ENCODE results near the gene TAF9B.
A peak's percentile ranks its signal among the peaks of the same experiment; 100 is the strongest.

Gene TAF9B

DNA sequence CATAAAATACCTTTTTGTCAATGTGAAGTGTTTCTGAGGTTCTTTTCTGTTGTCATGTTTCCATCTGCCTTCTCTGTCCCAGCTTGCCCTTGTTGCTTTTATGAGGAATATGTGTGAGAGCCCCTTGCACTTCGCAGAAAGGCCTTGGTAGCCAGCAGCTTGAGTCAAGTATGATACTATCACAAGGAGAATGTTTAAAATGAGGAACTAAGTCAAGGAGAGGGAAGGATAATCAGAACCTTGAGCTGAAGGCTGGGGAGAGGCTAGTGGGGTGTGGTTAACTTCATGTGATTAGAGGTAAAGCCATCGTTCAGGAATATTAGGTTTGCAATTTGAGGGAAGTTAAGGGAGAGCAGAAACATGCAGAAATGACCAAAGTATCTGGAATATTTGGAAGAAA lies 22.7 kb downstream of the TAF9B start:
- intact Hi-C loops (cut with DNase I; ENCODE audit: low total_unique reads): no loop called here
- no peak overlapping the region for H3K27ac ChIP-seq
- H3K4me1 ChIP-seq: peaks cover 0 to 6% (median 0%) of the 10 kb centered on the region in 4 donors
- peaks cover 30 to 74% (median 43%) of the 10 kb centered on the region in 3 donors for H3K36me3 ChIP-seq
- TF ChIP-seq, protein P1, sequence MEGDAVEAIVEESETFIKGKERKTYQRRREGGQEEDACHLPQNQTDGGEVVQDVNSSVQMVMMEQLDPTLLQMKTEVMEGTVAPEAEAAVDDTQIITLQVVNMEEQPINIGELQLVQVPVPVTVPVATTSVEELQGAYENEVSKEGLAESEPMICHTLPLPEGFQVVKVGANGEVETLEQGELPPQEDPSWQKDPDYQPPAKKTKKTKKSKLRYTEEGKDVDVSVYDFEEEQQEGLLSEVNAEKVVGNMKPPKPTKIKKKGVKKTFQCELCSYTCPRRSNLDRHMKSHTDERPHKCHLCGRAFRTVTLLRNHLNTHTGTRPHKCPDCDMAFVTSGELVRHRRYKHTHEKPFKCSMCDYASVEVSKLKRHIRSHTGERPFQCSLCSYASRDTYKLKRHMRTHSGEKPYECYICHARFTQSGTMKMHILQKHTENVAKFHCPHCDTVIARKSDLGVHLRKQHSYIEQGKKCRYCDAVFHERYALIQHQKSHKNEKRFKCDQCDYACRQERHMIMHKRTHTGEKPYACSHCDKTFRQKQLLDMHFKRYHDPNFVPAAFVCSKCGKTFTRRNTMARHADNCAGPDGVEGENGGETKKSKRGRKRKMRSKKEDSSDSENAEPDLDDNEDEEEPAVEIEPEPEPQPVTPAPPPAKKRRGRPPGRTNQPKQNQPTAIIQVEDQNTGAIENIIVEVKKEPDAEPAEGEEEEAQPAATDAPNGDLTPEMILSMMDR (IDR thresholded peaks at IDR 0.05): no peak
- H3K4me3 ChIP-seq: no peak overlapping the region
- no peaks in the 10 kb centered on the region for H3K27me3 ChIP-seq
- DNase-seq: no peak
- H3K9me3 ChIP-seq: no peaks in the 10 kb centered on the region

DNA sequence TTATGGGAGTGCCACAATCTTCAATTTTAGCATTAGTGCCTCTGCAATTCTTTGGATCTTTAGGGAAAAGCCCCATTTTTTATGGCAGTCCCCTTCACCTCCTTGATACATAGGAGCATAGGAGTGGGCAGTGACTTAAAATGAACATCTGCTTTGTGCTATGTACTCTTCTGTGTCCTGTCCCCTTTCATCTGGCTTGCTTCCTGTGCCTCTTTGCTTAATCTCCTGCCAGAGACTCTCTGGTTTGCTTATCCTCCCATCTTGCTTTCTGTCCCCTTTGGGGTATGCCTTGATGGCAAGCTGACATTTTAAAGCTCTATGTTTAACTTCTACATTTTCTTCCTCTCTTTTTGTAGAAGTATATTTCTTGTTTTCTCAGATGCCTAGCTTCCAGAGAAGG lies 23.1 kb downstream of the TAF9B start:
- Histone ChIP-seq H3K4me3 (no peak overlapping the region), H3K36me3 (peaks cover 30 to 72% (median 43%) of the 10 kb centered on the region in 3 donors), H3K27ac (no peak overlapping the region), H3K27me3 (no peaks in the 10 kb centered on the region), H3K9me3 (no peaks in the 10 kb centered on the region), H3K4me1 (peaks cover 0 to 9% (median 0%) of the 10 kb centered on the region in 4 donors)
- TF ChIP-seq, protein P1 (IDR thresholded peaks at IDR 0.05): no peak
- intact Hi-C loops (cut with DNase I; ENCODE audit: low total_unique reads): no loop called here
- DNase-seq: no peak

DNA sequence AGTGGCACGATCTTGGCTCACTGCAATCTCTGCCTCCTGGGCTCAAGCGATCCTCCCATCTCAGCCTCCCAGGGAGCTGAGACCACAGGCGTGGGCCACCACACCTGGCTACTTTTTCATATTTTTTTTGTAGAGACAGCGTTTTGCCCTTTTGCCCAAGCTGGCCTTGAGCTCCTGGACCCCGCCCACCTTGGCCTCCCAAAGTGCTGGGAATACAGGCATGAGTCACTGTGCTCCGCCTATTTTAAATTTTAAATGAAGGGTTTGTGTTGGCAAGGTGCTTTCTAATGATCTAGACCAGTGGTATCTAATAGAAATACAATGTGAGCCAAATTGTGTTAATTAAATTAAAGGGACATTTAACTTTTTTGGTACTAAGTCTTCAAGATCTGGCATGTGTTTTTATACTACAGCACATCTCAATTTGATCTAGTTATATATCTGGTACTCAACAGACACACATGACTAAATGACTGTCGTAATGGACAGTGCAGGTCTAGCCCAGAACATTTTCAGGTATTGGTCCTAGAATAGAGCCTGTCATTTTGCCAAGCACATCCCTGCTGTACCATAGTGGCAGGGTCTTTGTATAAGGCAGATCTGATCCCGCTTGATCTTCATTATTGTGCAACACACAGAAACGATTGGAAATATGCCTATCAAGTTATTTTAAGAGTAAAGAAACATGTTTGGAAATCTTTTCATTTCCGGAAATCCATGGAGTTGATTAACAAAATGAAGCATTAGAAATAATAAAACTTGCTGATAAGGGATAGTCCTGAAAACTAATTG lies 28.1 kb downstream of the TAF9B start:
- Histone ChIP-seq H3K27ac (no peak overlapping the region), H3K27me3 (no peaks in the 10 kb centered on the region), H3K4me1 (peaks cover 0 to 50% (median 6%) of the 10 kb centered on the region in 4 donors), H3K9me3 (no peaks in the 10 kb centered on the region), H3K36me3 (peaks cover 17 to 29% (median 17%) of the 10 kb centered on the region in 3 donors), H3K4me3 (no peak overlapping the region)
- TF ChIP-seq, protein P1 (IDR thresholded peaks at IDR 0.05): no peak
- DNase-seq: no peak
- intact Hi-C loops (cut with DNase I; ENCODE audit: low total_unique reads): no loop called here

DNA sequence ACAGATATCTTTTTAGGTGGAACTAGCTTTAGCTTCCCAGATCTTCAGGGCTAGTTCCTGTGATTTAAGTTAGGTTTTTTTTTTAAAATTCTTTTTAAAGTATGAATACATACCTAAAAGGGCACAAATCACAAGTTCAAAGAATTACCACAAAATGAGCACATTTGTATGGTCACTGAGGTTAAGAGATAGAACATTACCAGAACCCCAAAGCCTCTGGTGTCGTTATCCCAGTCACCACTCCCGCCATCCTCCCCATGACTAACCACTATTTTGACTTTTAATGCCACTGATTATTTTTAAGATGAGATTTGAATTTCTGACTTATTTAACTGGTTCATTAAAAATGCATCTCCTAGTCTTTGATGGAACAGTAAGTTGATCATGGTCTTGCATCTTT lies 30.0 kb downstream of the TAF9B start:
- Histone ChIP-seq H3K4me3 (no peak overlapping the region), H3K27me3 (no peaks in the 10 kb centered on the region), H3K36me3 (peaks cover 4 to 14% (median 7%) of the 10 kb centered on the region in 3 donors), H3K27ac (no peak overlapping the region), H3K4me1 (peaks cover 0 to 60% (median 13%) of the 10 kb centered on the region in 4 donors), H3K9me3 (no peaks in the 10 kb centered on the region)
- DNase-seq: no peak
- intact Hi-C loops (cut with DNase I; ENCODE audit: low total_unique reads): no loop called here
- TF ChIP-seq, protein P1 (IDR thresholded peaks at IDR 0.05): no peak

DNA sequence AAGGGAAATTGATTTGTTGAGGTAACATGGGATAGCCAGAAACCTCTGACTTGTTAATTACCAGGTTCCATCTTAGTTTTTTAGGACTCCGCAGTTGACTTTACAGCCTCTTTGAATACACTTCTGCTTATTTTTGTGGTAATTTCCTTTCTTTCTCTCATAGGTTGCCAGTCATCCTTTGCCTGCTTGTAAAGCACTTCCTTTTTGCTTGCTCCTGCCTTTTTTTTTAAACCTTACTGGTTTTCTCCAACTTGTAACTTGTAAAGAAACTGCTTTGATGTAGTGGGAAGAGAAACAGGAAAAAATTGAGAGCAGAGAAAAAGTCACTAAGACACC lies 32.8 kb downstream of the TAF9B start:
- no peaks in the 10 kb centered on the region for H3K9me3 ChIP-seq
- H3K27ac ChIP-seq: peak overlapping the region in 1 of 2 donors; percentile 97
- TF ChIP-seq, protein P1 (IDR thresholded peaks at IDR 0.05): no peak
- peaks cover 0 to 56% (median 13%) of the 10 kb centered on the region in 4 donors for H3K4me1 ChIP-seq
- DNase-seq: no peak
- peak overlapping the region in 1 of 2 donors; percentile 77 for H3K4me3 ChIP-seq
- H3K27me3 ChIP-seq: no peaks in the 10 kb centered on the region
- intact Hi-C loops (cut with DNase I; ENCODE audit: low total_unique reads): no loop called here
- no peaks in the 10 kb centered on the region for H3K36me3 ChIP-seq
